ENCODE results near the gene MAP2K4.
"Not testable (repeated sequence)": the region's sequence is repeated elsewhere in the genome, so short reads cannot be mapped to it uniquely, and the experiment has no call there.

MAP2K4 gene

DNA sequence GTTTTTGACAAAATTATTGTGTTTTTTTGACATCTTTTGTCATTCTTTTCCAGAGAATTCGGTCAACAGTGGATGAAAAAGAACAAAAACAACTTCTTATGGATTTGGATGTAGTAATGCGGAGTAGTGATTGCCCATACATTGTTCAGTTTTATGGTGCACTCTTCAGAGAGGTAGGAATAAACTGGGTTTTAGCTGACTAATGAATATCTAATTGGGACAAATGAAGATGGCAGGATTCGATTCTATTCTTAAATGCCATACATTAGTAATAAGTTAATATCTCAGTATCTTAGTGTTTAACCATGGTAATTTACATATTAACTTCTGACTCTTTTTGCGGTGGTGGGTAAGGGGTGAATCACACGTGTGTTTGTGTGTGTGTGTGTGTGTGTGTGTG lies 74.8 kb downstream of the MAP2K4 start:
- no peak for DNase-seq

DNA sequence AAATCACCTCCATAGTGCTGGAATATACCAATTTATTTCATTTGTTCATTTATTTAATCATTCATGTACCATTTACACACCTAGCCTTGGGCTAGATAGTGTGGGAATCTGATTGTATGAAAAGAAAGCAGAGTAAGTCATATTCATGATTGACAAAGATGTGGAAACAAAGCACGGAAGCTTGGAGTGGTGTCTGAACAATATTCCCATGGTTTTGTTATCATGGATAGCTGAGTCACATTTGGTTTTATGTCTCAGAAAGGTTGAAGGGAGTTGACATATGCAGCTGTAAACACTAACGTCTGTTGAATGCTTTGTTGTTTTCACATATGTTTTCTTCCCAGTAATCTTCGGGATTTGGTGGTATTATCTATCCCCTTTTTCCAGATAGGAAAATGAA lies 76.6 kb downstream of the MAP2K4 start:
- no peak for DNase-seq

- DNase-seq, result no peak
These were observed 77.9 kb downstream of the MAP2K4 start for GRCh38 chr17:12098568-12098967.

- no peak for DNase-seq
These were observed 78.7 kb downstream of the MAP2K4 start for GRCh38 chr17:12099412-12099811.

GRCh38 chr17:12104831-12105230 lies 84.2 kb downstream of the MAP2K4 start:
- DNase-seq, result no peak

- no peak for DNase-seq
These were observed 87.2 kb downstream of the MAP2K4 start for GRCh38 chr17:12107905-12108304.

DNA sequence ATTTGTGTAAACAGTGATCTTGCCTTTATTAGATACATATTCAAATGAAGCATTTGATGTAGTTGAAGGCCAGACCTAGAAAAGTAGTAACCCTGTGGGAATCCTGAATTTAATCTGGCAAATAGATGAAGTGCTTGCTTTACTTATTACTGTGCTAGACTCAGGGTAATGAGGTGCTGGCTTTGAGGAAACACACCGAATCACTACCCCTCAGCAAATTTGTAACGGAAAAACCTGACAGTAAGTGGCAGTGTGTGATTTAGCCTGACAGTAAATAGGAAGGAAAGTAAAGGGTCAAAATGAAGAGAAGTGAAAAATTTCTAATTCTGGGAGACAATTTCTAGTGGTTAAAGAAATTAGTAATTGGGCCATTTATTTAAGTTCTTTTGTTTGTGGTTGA lies 90.2 kb downstream of the MAP2K4 start:
- no peak for DNase-seq

DNA sequence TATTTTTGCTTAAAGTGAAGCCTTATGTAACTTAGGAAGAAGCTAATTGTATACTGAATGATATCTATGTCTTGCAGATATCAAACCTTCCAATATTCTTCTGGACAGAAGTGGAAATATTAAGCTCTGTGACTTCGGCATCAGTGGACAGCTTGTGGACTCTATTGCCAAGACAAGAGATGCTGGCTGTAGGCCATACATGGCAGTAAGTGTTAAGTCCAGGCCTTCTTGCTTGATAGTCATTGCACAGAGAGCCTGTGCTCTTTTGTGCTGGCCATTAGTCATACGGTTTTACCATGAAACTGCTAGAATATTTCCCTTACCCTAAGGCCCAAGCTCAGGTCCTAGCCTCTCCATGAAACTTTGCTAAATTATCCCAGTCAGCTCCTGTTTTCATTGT lies 92.5 kb downstream of the MAP2K4 start:
- DNase-seq, result no peak

DNA sequence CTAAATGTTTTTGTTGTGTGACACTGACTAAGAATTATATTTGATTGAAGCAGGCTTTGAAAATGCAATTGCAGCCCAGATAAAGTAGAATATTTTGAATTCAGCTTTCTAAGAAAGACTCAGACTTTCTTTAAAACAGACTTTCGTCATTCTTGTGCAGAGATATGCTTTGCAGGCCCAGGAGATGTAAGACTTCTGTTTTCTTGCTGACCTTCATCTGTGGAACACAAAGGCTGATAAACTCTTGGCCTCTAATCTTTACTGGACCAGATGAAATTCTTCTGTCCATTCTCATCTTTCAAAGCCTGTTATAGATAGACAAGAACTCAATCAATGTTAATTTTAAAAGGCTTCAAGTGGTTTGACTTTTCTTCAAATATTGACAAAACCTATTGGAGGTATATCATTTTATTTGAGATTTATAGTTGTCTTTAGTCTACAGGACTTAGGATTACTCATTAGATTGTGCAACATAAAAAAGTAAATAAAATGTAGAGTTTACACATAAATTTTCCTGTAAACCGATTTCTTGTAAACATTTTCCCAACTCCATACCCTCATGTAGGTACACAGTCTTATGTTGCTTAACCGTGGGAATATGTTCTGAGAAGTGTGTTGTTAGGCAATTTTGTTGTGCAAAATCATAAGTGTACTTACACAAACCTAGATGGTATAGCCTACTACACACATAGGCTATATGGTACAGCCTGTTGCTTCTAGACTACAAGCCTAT lies 94.2 kb downstream of the MAP2K4 start:
- no peak for DNase-seq

DNA sequence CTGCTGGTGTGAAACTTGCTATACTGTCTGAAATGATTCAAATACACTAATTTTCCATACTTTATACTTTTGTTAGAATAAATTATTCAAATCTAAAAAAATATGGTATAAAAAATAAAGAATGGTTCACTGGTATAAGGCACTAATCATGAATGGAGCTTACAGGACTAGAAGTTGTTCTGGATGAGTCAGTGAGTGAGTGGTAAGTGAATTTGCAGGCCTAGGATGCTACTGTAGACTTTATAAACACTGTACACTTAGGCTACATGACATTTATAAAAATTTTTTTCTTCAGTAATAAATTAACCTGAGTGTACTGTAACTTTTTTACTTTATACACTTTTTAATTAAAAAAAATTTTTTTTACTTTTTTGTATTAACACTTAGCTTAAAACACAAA lies 95.5 kb downstream of the MAP2K4 start:
- DNase-seq, result no peak

GRCh38 chr17:12118617-12119016 lies 97.9 kb downstream of the MAP2K4 start:
- no peak for DNase-seq

DNA sequence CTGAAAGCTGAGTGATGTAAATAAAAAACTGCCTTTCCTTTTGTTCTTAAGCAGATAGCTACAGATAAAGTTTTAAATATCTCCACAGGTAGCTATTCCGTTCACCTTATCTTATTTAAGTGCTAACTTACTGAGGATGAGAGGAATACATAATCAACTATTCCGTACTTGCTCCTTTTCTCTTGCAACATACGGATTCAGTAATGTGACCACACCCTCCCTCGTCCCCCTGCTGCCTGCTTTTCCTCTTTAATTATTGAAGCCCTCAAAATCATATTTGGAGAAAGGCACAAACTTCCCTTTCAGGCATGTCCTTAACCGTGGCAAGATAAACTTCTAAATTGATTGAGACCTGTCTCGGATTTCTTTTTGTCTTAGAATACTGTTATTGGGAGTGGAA lies 101.4 kb downstream of the MAP2K4 start:
- DNase-seq, result no peak

GRCh38 chr17:12127177-12127576 lies 106.5 kb downstream of the MAP2K4 start:
- no peak for DNase-seq

DNA sequence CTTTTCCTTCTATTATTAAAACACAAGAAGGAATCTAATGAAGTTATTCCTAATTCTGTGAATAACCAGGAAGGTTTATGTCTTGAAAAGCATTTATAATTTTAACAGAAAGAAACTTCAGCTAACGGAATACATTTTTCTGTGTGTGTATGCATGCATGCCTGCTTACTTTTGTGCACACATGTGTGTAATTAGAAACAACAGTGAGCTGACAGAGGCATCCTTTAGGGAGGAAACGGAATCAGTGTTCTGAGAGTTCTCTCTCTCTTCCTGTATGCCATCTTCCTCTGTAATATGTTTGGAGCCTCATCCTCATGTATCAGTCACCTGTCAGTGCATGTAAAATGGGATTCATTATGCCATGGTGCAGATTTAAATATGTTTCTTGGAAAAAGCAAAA lies 107.0 kb downstream of the MAP2K4 start:
- DNase-seq, result no peak

GRCh38 chr17:12128946-12129345 lies 108.3 kb downstream of the MAP2K4 start:
- no peak for DNase-seq

DNA sequence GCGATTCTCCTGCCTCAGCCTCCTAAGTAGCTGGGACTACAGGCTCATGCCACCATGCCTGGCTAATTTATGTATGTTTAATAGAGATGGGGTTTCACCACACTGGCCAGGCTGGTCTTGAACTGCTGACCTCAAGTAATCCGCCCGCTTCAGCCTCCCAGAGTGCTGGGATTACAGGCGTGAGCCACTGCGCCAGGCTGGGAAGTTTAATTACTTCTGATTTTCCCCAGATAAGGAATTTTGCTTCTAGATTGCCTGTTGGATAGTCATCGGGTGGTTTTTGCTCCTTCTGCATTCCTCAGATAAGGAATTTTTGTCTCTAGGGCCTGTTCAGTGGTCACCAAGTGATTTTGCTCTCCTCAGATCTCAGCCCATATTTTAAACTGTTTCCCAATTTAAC lies 112.5 kb downstream of the MAP2K4 start:
- no peak for DNase-seq

GRCh38 chr17:12134101-12134500 lies 113.4 kb downstream of the MAP2K4 start:
- no peak for DNase-seq

- DNase-seq, result no peak
These were observed 113.9 kb downstream of the MAP2K4 start for GRCh38 chr17:12134587-12134986.

- DNase-seq, result no peak
These were observed 115.6 kb downstream of the MAP2K4 start for GRCh38 chr17:12136243-12136642.

DNA sequence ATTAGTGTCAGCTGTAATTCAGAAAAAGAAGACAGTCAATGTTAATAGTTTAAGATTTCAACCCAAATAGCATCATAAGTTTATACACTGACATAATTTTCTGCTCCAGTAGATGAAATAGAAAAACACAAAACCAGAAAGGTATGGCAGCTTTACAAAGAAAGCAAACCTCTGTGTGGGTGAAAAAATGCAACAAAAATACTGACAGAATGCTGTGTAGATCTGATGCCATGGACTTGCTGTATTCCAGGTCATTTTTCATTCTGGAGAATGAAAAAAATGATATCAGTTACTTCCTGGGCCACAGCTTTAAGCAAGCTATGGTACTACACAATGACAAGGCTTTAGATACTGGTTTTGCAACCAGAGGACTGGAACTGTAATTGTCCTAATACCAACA lies 116.0 kb downstream of the MAP2K4 start:
- DNase-seq, result no peak

DNA sequence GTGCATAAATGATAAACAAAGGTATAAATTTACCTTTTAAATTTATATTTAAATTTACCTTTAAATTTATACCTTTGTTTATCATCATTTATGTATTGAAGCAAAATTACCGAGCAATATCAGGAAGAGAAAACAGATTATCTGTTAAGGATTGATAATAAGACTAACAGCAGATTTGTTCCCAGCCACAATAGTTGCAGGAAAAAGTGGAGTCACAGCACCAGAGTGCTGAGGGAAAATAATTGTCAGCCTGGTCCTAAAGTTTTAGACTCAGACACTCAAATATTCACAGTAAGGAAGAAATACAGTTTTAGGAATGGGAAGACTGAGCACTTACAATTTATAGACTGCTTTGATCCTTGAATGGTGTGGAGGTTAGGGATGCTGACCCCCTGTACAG lies 117.2 kb downstream of the MAP2K4 start:
- DNase-seq, result no peak

DNA sequence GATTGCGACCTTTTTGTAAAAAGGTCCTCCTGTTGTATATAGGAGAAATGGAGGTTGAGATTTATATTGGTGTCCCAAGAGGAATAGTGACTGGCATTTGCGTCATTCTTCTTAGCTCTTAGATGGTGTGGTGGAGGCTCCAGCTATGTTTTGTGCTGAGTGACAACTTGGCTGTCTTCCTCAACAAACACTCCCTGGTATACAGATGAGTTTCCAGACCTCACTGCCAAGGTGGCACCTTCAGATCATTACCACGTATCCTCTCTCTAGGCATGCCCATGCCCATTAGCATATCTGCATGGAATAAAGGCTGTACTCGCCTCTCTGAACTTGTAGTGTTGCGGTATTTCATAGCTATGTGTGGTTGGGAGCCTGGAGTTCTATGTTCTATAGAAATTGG lies 120.0 kb downstream of the MAP2K4 start:
- no peak for DNase-seq

- not testable (repeated sequence) for DNase-seq
These were observed 141.5 kb downstream of the MAP2K4 start for GRCh38 chr17:12162187-12162586.

GRCh38 chr17:12164085-12164484 lies 143.4 kb downstream of the MAP2K4 start:
- no peak for DNase-seq

- no peak for DNase-seq
These were observed 158.1 kb downstream of the MAP2K4 start for GRCh38 chr17:12178644-12179330.

Data from hematopoietic multipotent progenitor cell treated with erythropoietin and hydrocortisone succinate and interleukin-3 and kit ligand, for 8 days (in vitro differentiated cells).